ACC112 (cell line): ENCODE measurements around the gene CLPSL2.

Experiments used
- H2AFZ ChIP-seq: fragments of 200-600 bp; sonication (generic); one replicate; pipeline ENCODE4 v1.6.0; 2017; ENCODE audit warnings: antibody characterized with exemption, low read length; ENCODE audit not compliant: unreplicated experiment
- H3K27ac ChIP-seq: fragments of 200-600 bp; sonication (generic); 2 replicates; pipeline ENCODE4 v1.5.1; 2014; ENCODE audit warnings: low read depth, mild to moderate bottlenecking, antibody characterized with exemption, low read length, moderate library complexity
- H3K27me3 ChIP-seq: fragments of 200-600 bp; sonication (generic); 2 replicates; pipeline ENCODE4 v1.6.1; 2014; ENCODE audit warnings: mild to moderate bottlenecking, antibody characterized with exemption, low read length, moderate library complexity, mixed read lengths; ENCODE audit not compliant: insufficient read depth
- H3K36me3 ChIP-seq: fragments of 200-600 bp; sonication (generic); 2 replicates; pipeline ENCODE4 v1.6.1; 2016; ENCODE audit warnings: mild to moderate bottlenecking, antibody characterized with exemption, low read length, moderate library complexity, mixed read lengths; ENCODE audit not compliant: insufficient read depth
- H3K4me1 ChIP-seq: fragments of 200-600 bp; sonication (generic); one replicate; pipeline ENCODE4 v1.6.1; 2016; ENCODE audit warnings: low read length, mixed read lengths; ENCODE audit not compliant: insufficient read depth, unreplicated experiment, control insufficient read depth
- H3K4me3 ChIP-seq: fragments of 200-600 bp; sonication (generic); 2 replicates; pipeline ENCODE4 v1.5.1; 2014; ENCODE audit warnings: mild to moderate bottlenecking, low read depth, low read length
- H3K79me2 ChIP-seq: fragments of 200-600 bp; sonication (generic); one replicate; pipeline ENCODE4 v1.6.0; 2016; ENCODE audit warnings: low read length; ENCODE audit not compliant: control insufficient read depth, unreplicated experiment, insufficient read depth

CLPSL2 gene

DNA sequence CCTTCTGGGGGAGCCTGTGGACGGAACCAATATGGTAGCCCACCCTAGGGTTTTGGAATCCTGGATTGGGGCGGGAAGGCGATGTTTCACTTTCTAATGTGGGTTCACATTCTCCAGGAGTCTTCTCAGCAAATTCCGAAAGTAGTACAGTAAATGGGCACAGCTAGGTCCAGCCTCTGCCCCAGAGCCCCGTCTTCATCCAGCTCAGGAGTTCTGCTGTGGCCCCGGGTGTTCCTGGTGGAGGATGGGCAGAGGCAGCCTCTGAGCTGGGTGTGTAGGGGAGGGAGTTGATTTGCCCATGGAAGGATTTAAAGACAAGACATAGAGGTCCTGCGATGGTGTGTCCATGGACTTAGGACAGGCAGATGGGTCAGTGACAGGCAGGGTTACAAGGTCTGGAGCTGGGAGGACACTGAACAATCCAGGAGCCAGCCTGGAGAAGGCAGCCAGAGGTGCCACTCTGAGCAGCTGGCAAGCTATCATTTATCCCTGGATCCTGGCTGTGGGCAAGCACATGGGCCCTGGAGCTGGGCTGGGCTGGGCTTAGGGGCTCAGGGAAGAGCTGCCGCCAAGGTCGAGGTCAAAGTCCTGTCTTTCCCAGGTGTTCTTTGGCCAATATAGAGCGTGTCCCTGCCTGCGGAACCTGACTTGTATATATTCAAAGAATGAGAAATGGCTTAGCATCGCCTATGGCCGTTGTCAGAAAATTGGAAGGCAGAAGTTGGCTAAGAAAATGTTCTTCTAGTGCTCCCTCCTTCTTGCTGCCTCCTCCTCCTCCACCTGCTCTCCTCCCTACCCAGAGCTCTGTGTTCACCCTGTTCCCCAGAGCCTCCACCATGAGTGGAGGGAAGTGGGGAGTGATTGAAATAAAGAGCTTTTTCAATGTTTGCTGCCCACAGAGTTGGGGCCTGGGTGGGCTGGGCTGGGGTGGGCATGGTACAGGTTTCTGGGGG is 11.1 kb downstream of the CLPSL2 start:
- H2AFZ ChIP-seq: no peak overlapping the region
- no peak overlapping the region for H3K4me3 ChIP-seq
- H3K36me3 ChIP-seq: no peaks in the 10 kb centered on the region

DNA sequence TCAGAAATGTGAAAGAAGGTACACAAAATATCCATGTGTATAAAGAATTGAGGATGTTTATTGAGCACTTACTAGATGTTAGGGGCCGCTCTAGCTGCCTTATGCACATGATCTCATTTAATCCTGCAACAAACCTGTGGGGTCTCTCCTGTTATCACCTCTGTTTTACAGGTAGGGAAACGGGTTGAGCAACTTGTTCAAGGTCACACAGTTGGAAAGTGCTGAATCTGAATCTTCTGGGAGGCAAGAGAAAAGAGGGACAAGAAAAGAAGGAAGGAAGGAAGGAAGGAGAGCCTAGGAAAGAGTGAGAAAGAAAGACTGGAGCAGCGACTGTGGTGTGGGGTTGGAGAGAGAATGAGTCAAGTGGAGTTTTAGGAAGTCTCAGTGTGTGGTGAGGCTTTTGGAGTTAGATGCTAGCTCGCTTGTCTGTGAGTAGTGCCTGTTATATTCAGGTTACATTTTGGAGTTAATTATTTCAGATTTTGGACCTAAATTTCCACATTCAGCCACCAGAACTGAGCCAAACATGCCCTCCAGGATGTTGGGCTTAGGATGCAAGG is 12.1 kb downstream of the CLPSL2 start:
- Histone ChIP-seq H3K36me3 (no peaks in the 10 kb centered on the region), H2AFZ (no peak overlapping the region), H3K27ac (no peak overlapping the region), H3K79me2 (no peaks in the 10 kb centered on the region), H3K27me3 (peaks cover 71% of the 10 kb centered on the region), H3K4me1 (no peaks in the 10 kb centered on the region), H3K4me3 (no peak overlapping the region)

More for the DNA sequence above, 11.1 kb downstream of the CLPSL2 start:
- H3K4me1 ChIP-seq: no peaks in the 10 kb centered on the region
- no peaks in the 10 kb centered on the region for H3K79me2 ChIP-seq
- no peak overlapping the region for H3K27ac ChIP-seq
- peaks cover 66% of the 10 kb centered on the region for H3K27me3 ChIP-seq

DNA sequence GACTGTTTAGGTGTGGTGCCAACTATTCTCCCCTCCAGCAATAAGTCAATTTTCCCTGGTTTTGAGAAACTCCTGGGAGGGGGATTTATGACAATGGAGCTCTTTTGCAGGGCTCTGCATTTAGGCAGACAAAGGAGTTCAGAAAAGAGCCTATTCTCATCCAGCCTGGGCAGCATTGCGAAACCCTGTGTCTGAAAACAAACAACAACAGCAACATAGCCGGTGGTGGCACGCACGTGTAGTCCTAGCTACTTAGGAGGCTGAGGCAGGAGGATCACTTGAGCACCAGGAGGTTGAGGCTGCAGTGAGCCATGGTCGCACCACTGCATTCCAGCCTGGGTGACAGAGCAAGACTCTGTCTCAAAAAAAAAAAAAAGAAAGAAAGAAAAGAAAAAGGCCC is 14.3 kb downstream of the CLPSL2 start:
- Histone ChIP-seq H3K4me1 (no peaks in the 10 kb centered on the region), H3K27ac (no peak overlapping the region), H2AFZ (no peak overlapping the region), H3K27me3 (peaks cover 60% of the 10 kb centered on the region), H3K79me2 (no peaks in the 10 kb centered on the region), H3K4me3 (no peak overlapping the region), H3K36me3 (no peaks in the 10 kb centered on the region)

DNA sequence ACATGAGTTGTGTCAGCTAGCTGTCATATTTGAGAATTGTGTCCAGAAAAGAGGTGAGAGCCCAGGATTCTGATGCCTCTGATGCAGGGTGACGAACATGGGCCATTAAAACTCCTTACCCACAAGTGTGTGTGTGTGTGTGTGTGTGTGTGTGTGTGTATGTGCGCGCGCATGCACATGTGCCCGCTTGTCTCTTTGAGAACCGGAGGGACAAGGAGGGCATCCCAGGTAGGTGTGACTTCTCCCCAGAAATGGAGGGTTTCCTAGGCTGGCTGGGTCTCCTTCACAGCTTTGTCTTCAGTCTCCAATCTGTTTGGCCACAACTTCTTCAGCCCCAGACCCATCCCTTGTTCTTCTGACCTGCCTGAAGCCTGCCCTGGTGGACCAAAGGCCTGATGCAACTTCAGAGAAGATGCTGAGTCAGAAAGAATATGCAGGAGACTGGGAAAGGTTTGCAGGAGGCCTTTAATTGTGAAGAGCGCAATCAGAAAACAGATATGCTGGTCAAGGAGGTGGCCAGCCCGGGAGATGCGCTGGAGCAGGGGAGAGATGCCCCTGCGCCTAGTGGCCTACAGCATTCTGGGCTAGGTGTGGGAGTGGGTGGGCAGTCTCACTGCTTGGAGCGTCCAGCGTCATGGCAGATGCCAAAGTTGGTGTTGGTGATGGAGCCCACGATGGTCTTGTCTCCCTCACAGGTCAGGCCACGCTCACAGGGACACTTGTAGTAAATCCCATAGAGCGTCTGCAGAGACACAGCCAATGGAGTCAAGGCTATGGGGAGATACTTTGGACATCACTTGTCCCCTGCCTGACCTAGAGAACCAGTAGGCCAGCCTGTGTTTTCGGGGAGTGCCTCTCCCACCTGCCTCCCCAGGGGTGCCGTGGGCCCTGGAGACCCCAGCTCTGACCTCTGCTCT is 18.4 kb downstream of the CLPSL2 start:
- Histone ChIP-seq H3K27me3 (peaks cover 23% of the 10 kb centered on the region), H2AFZ (no peak overlapping the region), H3K79me2 (no peaks in the 10 kb centered on the region), H3K36me3 (no peaks in the 10 kb centered on the region), H3K4me3 (no peak overlapping the region), H3K4me1 (no peaks in the 10 kb centered on the region), H3K27ac (no peak overlapping the region)

DNA sequence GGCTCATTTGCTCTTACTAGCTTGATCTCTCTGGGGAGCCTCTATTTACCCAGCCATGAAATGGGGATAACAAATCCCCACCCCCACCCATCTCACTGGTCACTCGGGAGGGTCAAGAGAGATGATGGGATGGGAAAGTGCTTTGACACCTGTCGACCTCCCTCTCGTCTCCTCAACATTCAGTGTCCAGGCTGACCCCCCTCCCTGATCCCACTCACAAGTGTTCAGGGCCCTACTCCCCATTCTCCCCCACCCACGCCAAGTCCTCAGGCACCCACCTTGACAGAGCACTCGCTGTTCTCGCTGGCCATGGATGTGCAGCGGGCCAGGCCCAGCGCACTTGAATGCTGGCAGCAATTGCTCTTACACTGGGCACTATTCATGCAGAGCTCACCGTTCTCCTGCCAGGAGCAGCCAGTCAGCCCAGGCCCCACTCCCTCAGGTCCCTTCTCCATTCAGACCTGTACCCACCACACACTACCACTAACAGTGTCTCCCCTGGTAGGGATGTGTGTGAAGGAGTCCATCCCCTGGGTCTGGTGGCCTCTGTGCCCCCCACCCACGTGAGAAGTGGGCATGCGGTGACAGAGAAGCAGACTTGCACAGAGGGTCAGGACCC is 19.2 kb downstream of the CLPSL2 start:
- H3K36me3 ChIP-seq: no peaks in the 10 kb centered on the region
- H2AFZ ChIP-seq: no peak overlapping the region

DNA sequence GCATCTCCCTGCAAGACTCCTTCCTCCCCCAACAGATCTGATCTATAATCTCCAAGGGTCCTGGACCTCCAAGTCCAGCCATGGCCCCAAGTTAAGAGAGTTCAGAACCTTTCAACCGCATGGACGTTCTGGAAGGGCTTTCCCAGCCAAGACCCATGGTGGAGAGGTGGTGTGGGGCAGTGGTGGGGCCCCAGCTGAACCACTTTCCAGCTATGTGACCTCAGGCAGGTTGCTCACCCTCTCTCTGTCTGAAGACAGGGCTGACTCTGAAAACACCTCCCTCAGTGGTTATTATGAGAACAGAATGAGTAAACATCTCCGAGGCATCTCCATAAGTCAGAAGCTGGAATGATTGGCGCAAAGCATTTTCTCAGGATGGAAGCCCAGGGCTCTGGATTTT is 19.8 kb downstream of the CLPSL2 start:
- peaks cover 13% of the 10 kb centered on the region for H3K27me3 ChIP-seq
- no peak overlapping the region for H2AFZ ChIP-seq
- no peak overlapping the region for H3K4me3 ChIP-seq
- H3K27ac ChIP-seq: no peak overlapping the region
- H3K4me1 ChIP-seq: no peaks in the 10 kb centered on the region
- no peaks in the 10 kb centered on the region for H3K79me2 ChIP-seq
- no peaks in the 10 kb centered on the region for H3K36me3 ChIP-seq

More for the DNA sequence above, 19.2 kb downstream of the CLPSL2 start:
- Histone ChIP-seq H3K4me3 (no peak overlapping the region), H3K4me1 (no peaks in the 10 kb centered on the region), H3K27me3 (peaks cover 15% of the 10 kb centered on the region), H3K79me2 (no peaks in the 10 kb centered on the region), H3K27ac (no peak overlapping the region)

DNA sequence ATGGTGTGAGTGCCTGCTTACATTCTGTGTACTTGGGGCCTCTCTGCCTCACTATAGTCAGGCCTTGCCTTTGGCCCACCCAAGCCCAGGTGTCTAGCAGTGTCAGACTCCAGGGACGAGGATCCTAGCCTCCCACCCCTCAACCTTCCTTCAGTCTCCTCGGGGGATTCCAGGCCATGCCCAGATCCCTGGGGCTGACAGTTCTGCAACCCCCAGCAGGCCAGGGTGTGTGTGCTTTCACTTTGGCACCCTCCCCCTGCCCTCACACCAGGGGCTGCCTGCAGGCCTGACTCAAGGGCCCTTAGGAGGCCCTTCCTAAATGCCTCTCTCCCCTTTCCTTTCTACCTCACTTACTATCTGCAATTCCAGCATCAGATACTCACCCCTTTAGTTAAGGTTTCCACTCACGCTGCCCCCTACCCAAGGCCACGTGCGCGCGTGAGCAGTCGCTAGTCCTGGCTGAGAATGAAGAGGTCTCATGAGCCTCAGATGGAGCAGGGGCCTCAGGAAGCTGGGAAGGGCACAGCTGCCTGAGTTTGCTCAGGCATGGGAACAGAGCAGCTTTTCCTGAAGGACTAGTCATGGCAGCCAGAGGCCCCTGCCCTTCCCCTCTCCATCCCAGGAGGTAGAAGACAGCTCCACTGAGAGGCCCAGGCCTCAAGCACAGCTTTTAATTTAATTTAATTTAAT is 21.6 kb downstream of the CLPSL2 start:
- Histone ChIP-seq H3K36me3 (no peaks in the 10 kb centered on the region), H3K79me2 (no peaks in the 10 kb centered on the region), H3K27me3 (peaks cover 5% of the 10 kb centered on the region), H3K27ac (no peak overlapping the region), H3K4me1 (no peaks in the 10 kb centered on the region), H2AFZ (no peak overlapping the region), H3K4me3 (no peak overlapping the region)

DNA sequence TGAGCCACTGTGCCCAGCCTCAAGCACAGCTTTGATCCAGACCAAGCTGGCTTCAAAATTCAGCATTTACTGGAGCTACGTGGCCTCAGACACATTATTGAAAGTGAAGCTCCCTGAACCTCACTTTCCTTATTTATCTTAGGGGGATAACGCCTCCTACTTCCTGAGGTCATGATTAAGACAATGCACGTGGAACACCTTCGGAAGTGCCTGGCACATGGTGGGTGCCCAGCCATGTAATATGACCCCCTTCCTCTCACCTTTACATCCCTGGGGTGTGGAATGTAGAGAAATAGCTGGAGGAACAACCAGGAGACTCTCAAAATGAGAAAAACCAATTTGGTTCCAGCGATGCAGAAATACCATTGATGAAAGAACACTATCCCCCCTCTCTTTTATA is 22.3 kb downstream of the CLPSL2 start:
- Histone ChIP-seq H3K27ac (no peak overlapping the region), H2AFZ (no peak overlapping the region), H3K27me3 (peaks cover under 1% of the 10 kb centered on the region; the same call in 1 of the 2 replicates), H3K79me2 (no peaks in the 10 kb centered on the region), H3K36me3 (no peaks in the 10 kb centered on the region), H3K4me3 (no peak overlapping the region), H3K4me1 (no peaks in the 10 kb centered on the region)

DNA sequence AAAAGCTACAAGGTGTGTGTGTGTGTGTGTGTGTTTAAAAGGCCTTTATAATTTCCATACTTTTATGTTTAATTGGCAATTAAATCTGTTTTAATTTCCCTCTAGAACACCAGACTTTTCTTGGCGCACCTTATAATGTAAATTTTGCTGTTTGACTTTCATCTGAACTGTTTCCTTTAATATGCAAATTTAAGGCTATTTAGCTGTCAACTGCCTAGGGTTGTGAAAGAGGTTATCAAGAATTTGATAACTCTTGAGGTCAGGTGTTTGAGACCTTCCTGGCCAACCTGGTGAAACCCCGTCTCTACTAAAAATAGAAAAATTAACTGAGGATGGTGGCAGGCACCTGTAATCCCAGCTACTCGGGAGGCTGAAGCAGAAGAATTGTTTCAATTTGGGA is 24.8 kb downstream of the CLPSL2 start:
- no peak overlapping the region for H2AFZ ChIP-seq

More for the DNA sequence above, 24.8 kb downstream of the CLPSL2 start:
- Histone ChIP-seq H3K36me3 (no peaks in the 10 kb centered on the region), H3K27me3 (peaks cover 14% of the 10 kb centered on the region; the same call in 1 of the 2 replicates), H3K4me1 (no peaks in the 10 kb centered on the region), H3K79me2 (no peaks in the 10 kb centered on the region), H3K4me3 (no peak overlapping the region), H3K27ac (no peak overlapping the region)
